Kidney (tissue), 14 donors: ENCODE results near the gene ITGA5. TPM values are rescaled to one million over a fixed set of nuclear protein-coding genes. Genes with fewer than 3 reads are reported as not detected.

Experiments used
- DNase-seq, 5 donors: peaks; one replicate each; pipeline ENCODE4 v3.0.0-alpha.2; 2013 to 2020
- FAIRE-seq: peaks from 2 replicates; lab custom pipeline; 2012; peaks lifted over from hg19 to GRCh38; lab: Jason Lieb, UNC
- H3K27ac ChIP-seq, 2 donors: one replicate each; pipeline ENCODE4 v1.7.0; 2013; ENCODE audit warnings: low read depth in 2 of 2, low read length in 2 of 2, inconsistent platforms in 1 of 2
- H3K27me3 ChIP-seq: one replicate; pipeline ENCODE4 v1.7.1; 2013; ENCODE audit warnings: low read length, inconsistent platforms; ENCODE audit not compliant: control insufficient read depth, insufficient read depth
- H3K36me3 ChIP-seq, 3 donors: one replicate each; pipeline versions ENCODE4 v1.7.0 to v1.7.1; 2013; ENCODE audit warnings: low read length in 3 of 3, control low read depth in 1 of 3, inconsistent platforms in 1 of 3; ENCODE audit not compliant: insufficient read depth in 3 of 3, control insufficient read depth in 2 of 3
- H3K4me1 ChIP-seq, 3 donors: one replicate each; pipeline versions ENCODE4 v1.7.0 to v1.7.1; 2013; ENCODE audit warnings: low read length in 3 of 3, inconsistent platforms in 1 of 3, low read depth in 1 of 3; ENCODE audit not compliant: control insufficient read depth in 2 of 3, insufficient read depth in 2 of 3
- H3K4me3 ChIP-seq, 3 donors: one replicate each; pipeline versions ENCODE4 v1.7.0 to v1.8.1; 2013; ENCODE audit warnings: low read length in 3 of 3, control low read depth in 1 of 3, inconsistent platforms in 1 of 3
- H3K9ac ChIP-seq, 3 donors: one replicate each; pipeline versions ENCODE4 v1.7.0 to v1.7.1; 2013; ENCODE audit warnings: low read length in 3 of 3, control low read depth in 1 of 3, inconsistent platforms in 1 of 3
- H3K9me3 ChIP-seq, 3 donors: one replicate each; pipeline versions ENCODE4 v1.7.0 to v1.7.1; 2013; ENCODE audit warnings: low read length in 3 of 3, control low read depth in 1 of 3, inconsistent platforms in 1 of 3; ENCODE audit not compliant: control insufficient read depth in 2 of 3, insufficient read depth in 1 of 3
- CTCF ChIP-seq: IDR thresholded peaks from 3 replicates; pipeline ENCODE4 v1.5.1; 2012; ENCODE audit warnings: mild to moderate bottlenecking, moderate library complexity, borderline replicate concordance; ENCODE audit not compliant: insufficient read depth; ENCODE audit errors: extremely low read depth
- intact Hi-C: fragments of 100-400 bp; cut with DNase I; formaldehyde crosslinking; loops from one replicate; pipeline ENCODE4 v1.11.1; 2022
- polyA plus RNA-seq: library from polyadenylated mRNA; stranded (reverse); fragments of 350-450 nt; fragmentation: Illumina TruSeq; extraction: RNeasy Lipid Tissue Mini Kit (QIAGEN cat#74804); gene quantifications from one replicate; pipeline ENCODE4 v1.2.3, GENCODE V29; 2014; ENCODE audit warnings: low read depth, low replicate concordance; ENCODE audit not compliant: insufficient read depth
- total RNA-seq: library from RNA; stranded (reverse); fragmentation: NEBNext Ultra II Directional; extraction: Animal tissue kit (Norgen Biotek cat#: 25700); gene quantifications from one replicate; pipeline ENCODE4 v1.2.1, GENCODE V29; 2021
- donor health status: control.
- donor health status: control.
- donor health status: control.
- donor health status: control.
- donor health status: control.
- donor health status: DM: yes; HTN: yes; CAD: no.
- donor health status: Normal renal cell carcinoma (clear cell type).

ITGA5 gene
- total and polyA plus RNA-seq, 2 donors from 2014 or later, result 11.4 to 65.6 TPM

- intact Hi-C loops, result no loop called here
- H3K4me1 ChIP-seq, result peaks cover 0 to 13% (median 4%) of the 10 kb centered on the region in 3 donors
- no peaks in the 10 kb centered on the region for H3K36me3 ChIP-seq
- no peak overlapping the region for H3K4me3 ChIP-seq
- FAIRE-seq, result no peak
- no peak overlapping the region for H3K9ac ChIP-seq
- no peak overlapping the region for H3K27ac ChIP-seq
- no peak for TF ChIP-seq CTCF
- no peaks in the 10 kb centered on the region for H3K9me3 ChIP-seq
- no peaks in the 10 kb centered on the region for H3K27me3 ChIP-seq
- no peak for DNase-seq
Observed at GRCh38 chr12:54386403-54387113, 32.5 kb downstream of the ITGA5 start.

GRCh38 chr12:54385251-54385914, 33.7 kb downstream of the ITGA5 start:
- H3K9ac ChIP-seq, result no peak overlapping the region

GRCh38 chr12:54384591-54385041, 34.5 kb downstream of the ITGA5 start, which contains the start of gene ZNF385A:
Gene ZNF385A (minus strand): TSS chr12:54384733. CDS start chr12:54384514, 219 bp downstream.
- no peaks in the 10 kb centered on the region for H3K36me3 ChIP-seq
- intact Hi-C loops, result no loop called here
- FAIRE-seq (no peak), DNase-seq (peak in 1 of 5 donors; percentile 28)
- no peak within 1 kb of the TSS for H3K9ac ChIP-seq
- no peak within 1 kb of the TSS for H3K27ac ChIP-seq
- peaks cover 0 to 13% (median 8%) of the 10 kb centered on the region in 3 donors for H3K4me1 ChIP-seq
- H3K27me3 ChIP-seq, result no peaks in the 10 kb centered on the region
- no peak for TF ChIP-seq CTCF
- H3K9me3 ChIP-seq, result no peaks in the 10 kb centered on the region
- no peak within 1 kb of the TSS for H3K4me3 ChIP-seq

More at GRCh38 chr12:54385251-54385914, 33.7 kb downstream of the ITGA5 start:
- DNase-seq, result no peak
- intact Hi-C loops, result no loop called here
- TF ChIP-seq CTCF, result no peak
- H3K27me3 ChIP-seq, result no peaks in the 10 kb centered on the region
- no peaks in the 10 kb centered on the region for H3K36me3 ChIP-seq
- H3K9me3 ChIP-seq, result no peaks in the 10 kb centered on the region
- no peak overlapping the region for H3K4me3 ChIP-seq
- FAIRE-seq, result no peak
- H3K27ac ChIP-seq, result no peak overlapping the region
- peaks cover 0 to 13% (median 4%) of the 10 kb centered on the region in 3 donors for H3K4me1 ChIP-seq
